ENCODE results near the gene KYNU.
A peak's percentile ranks its signal among the peaks of the same experiment; 100 is the strongest.

KYNU gene

DNA sequence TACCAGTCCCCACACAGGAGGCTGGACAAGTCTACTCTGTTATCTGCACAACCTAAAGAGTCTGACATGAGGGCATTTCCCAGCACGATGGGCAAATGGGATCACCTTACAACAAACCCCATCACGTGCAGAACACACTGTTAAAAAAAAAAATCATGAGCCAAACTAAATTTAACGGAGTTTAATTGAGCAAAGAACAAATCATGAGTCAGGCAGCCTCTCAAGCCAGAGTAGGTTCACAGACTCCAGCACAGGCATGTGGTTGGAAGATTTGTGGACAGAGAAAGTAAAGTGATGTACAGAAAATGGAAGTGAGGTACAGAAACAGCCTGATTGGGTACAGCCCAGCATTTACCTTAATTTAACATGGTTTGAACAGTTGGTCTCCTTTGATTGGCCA, 59.9 kb downstream of the KYNU start:
- H3K9me3 ChIP-seq (ENCODE audit: control insufficient read depth, insufficient read depth, low read depth, low read length), result no peaks in the 10 kb centered on the region
- CTCF ChIA-PET, result interaction anchor here (0.6 kb wide), 2 partner anchors 113 to 417 kb away, joined by 3 read pairs; no protein-coding TSS in a partner anchor
- TF ChIP-seq WT1 (tag by site-specific recombination; IDR thresholded peaks at IDR 0.05) (no peak), SETDB1 (IDR thresholded peaks at IDR 0.05; ENCODE audit: insufficient read length, low read length) (peak; percentile 42), ZNF549 (tag by site-specific recombination; IDR thresholded peaks at IDR 0.05) (peak; percentile 79)
- H3K27ac ChIP-seq (ENCODE audit: extremely low read depth, low read depth, low read length), result no peak overlapping the region
- POLR2A ChIA-PET, result no interaction called here
- no peak overlapping the region for H3K4me3 ChIP-seq (ENCODE audit: low read depth, low read length)
- H3K4me1 ChIP-seq (ENCODE audit: control insufficient read depth, insufficient read depth, low read length), result no peaks in the 10 kb centered on the region
- no peaks in the 10 kb centered on the region for H3K36me3 ChIP-seq (ENCODE audit: control insufficient read depth in 2 of 2, insufficient read depth in 1 of 2, low read length in 2 of 2)

DNA sequence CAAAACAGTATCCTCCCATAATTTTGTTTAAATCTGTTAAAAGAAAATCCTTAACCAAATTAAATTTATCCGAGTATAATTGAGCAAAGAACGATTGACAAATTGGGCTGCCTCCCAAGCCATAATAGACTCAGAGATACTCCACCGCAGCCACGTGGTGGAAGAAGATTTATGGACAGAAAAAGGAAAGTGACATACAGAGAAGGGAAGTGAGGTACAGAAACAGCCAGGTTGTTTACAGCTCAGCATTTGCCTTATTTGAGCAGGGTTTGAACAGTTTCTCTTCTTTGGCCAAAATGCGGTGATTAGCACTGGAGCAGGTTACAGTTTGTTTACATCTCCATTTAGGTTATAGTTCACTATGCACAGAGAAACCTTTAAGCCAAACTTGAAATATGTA, 60.8 kb downstream of the KYNU start:
- POLR2A ChIA-PET, result no interaction called here
- Histone ChIP-seq H3K4me1 (ENCODE audit: control insufficient read depth, insufficient read depth, low read length) (no peaks in the 10 kb centered on the region), H3K36me3 (ENCODE audit: control insufficient read depth in 2 of 2, insufficient read depth in 1 of 2, low read length in 2 of 2) (no peaks in the 10 kb centered on the region), H3K27ac (ENCODE audit: extremely low read depth, low read depth, low read length) (no peak overlapping the region), H3K4me3 (ENCODE audit: low read depth, low read length) (no peak overlapping the region), H3K9me3 (ENCODE audit: control insufficient read depth, insufficient read depth, low read depth, low read length) (no peaks in the 10 kb centered on the region)
- CTCF ChIA-PET, result interaction anchor here (0.5 to 0.6 kb wide), 2 partner anchors 91 to 114 kb away, joined by 3 read pairs; no protein-coding TSS in a partner anchor
- TF ChIP-seq ZNF202 (tag by site-specific recombination; IDR thresholded peaks at IDR 0.05; ENCODE audit: borderline replicate concordance) (no peak), WT1 (tag by site-specific recombination; IDR thresholded peaks at IDR 0.05) (0 out of 2 replicates have a peak, but pooled peaks have one; percentile 44)

DNA sequence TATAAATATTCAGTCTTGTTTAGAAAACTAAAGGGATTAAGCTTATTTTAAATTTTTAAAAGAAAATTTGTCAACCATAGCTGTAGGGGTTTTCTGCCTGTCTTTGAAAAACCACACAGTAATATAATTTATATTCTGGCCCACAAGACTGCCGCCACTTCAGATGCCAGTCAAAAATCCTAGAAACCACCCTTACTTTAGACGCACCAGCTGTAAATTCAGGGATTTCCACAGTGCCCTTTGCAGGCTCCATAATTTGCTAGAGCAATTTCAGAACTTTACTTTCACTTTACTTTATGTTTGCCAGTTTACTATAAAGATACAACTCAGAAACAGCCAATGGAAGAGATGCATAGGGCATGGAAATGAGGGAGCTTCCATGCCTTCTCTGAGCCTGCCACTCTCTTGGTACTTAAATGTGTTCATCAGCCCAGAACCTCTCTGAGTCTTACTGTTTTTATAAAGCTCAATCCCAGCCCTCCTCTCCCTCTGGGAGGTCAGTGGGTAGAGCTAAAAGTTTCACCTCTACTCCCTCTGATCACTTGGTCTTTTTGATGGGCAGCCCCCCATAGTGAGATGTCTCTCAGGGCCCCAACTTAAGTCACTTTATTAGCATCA, 63.3 kb downstream of the KYNU start:
- no peaks in the 10 kb centered on the region for H3K36me3 ChIP-seq (ENCODE audit: control insufficient read depth in 2 of 2, insufficient read depth in 1 of 2, low read length in 2 of 2)
- ChIA-PET POLR2A (no interaction called here), CTCF (no interaction called here)
- H3K27ac ChIP-seq (ENCODE audit: extremely low read depth, low read depth, low read length), result no peak overlapping the region
- peaks cover 9% of the 10 kb centered on the region for H3K4me1 ChIP-seq (ENCODE audit: control insufficient read depth, insufficient read depth, low read length)
- no peak for TF ChIP-seq ZBTB48 (tag by site-specific recombination; IDR thresholded peaks at IDR 0.05)
- TF ChIP-seq, protein P1, sequence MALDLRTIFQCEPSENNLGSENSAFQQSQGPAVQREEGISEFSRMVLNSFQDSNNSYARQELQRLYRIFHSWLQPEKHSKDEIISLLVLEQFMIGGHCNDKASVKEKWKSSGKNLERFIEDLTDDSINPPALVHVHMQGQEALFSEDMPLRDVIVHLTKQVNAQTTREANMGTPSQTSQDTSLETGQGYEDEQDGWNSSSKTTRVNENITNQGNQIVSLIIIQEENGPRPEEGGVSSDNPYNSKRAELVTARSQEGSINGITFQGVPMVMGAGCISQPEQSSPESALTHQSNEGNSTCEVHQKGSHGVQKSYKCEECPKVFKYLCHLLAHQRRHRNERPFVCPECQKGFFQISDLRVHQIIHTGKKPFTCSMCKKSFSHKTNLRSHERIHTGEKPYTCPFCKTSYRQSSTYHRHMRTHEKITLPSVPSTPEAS (tag by site-specific recombination; IDR thresholded peaks at IDR 0.05), result no peak
- TF ChIP-seq, protein P2, sequence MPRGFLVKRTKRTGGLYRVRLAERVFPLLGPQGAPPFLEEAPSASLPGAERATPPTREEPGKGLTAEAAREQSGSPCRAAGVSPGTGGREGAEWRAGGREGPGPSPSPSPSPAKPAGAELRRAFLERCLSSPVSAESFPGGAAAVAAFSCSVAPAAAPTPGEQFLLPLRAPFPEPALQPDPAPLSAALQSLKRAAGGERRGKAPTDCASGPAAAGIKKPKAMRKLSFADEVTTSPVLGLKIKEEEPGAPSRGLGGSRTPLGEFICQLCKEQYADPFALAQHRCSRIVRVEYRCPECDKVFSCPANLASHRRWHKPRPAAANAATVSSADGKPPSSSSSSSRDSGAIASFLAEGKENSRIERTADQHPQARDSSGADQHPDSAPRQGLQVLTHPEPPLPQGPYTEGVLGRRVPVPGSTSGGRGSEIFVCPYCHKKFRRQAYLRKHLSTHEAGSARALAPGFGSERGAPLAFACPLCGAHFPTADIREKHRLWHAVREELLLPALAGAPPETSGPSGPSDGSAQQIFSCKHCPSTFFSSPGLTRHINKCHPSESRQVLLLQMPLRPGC (tag by site-specific recombination; IDR thresholded peaks at IDR 0.05), result no peak
- TF ChIP-seq ZNF266 (tag by site-specific recombination; IDR thresholded peaks at IDR 0.05; ENCODE audit: low read depth), result no peak
- no peak for TF ChIP-seq OVOL3 (tag by site-specific recombination; IDR thresholded peaks at IDR 0.05)
- TF ChIP-seq, protein P3, sequence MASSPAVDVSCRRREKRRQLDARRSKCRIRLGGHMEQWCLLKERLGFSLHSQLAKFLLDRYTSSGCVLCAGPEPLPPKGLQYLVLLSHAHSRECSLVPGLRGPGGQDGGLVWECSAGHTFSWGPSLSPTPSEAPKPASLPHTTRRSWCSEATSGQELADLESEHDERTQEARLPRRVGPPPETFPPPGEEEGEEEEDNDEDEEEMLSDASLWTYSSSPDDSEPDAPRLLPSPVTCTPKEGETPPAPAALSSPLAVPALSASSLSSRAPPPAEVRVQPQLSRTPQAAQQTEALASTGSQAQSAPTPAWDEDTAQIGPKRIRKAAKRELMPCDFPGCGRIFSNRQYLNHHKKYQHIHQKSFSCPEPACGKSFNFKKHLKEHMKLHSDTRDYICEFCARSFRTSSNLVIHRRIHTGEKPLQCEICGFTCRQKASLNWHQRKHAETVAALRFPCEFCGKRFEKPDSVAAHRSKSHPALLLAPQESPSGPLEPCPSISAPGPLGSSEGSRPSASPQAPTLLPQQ (tag by site-specific recombination; IDR thresholded peaks at IDR 0.05), result no peak
- H3K4me3 ChIP-seq (ENCODE audit: low read depth, low read length), result no peak overlapping the region
- no peaks in the 10 kb centered on the region for H3K9me3 ChIP-seq (ENCODE audit: control insufficient read depth, insufficient read depth, low read depth, low read length)

DNA sequence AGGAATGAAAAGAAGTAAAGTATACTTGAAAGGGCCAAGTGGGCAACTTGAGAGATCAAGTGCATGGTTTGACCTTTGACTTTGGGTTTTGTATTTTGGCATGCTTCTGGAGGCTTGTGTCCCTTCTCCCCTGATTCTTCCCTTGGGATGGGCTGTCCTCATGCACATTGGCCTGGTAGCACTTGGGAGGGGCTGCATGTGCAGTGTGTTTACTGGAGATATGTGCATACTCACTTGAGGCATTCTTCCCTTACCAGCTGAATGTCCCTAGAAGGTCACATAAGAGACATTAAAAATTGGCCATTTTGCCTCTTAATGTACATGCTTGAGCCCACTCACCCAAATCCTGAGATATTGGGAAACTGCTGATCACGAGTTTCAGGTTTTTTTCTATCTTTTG, 65.2 kb downstream of the KYNU start:
- peaks cover 9% of the 10 kb centered on the region for H3K4me1 ChIP-seq (ENCODE audit: control insufficient read depth, insufficient read depth, low read length)
- TF ChIP-seq OVOL3 (tag by site-specific recombination; IDR thresholded peaks at IDR 0.05) (no peak), SETDB1 (IDR thresholded peaks at IDR 0.05; ENCODE audit: insufficient read length, low read length) (peak; percentile 51)
- ChIA-PET CTCF (no interaction called here), POLR2A (no interaction called here)
- H3K36me3 ChIP-seq (ENCODE audit: control insufficient read depth in 2 of 2, insufficient read depth in 1 of 2, low read length in 2 of 2), result no peaks in the 10 kb centered on the region
- H3K27ac ChIP-seq (ENCODE audit: extremely low read depth, low read depth, low read length), result no peak overlapping the region
- no peak overlapping the region for H3K4me3 ChIP-seq (ENCODE audit: low read depth, low read length)
- no peaks in the 10 kb centered on the region for H3K9me3 ChIP-seq (ENCODE audit: control insufficient read depth, insufficient read depth, low read depth, low read length)

Measured in HEK293 (cell line).